AG04450 (cell line): Measurements from ENCODE around the gene MAN2B1. TPM values are rescaled to one million over a fixed set of nuclear protein-coding genes. Genes with fewer than 3 reads are reported as not detected.

Experiments
- CTCF ChIA-PET: fragments of 300-600, 350-600 bp; formaldehyde crosslinking; extraction: SDS; loops from one replicate; lab custom pipeline; 2022; ENCODE audit warnings: antibody characterized with exemption, inconsistent platforms; lab: Charles Lee
- POLR2A ChIA-PET: fragments of 350-600 bp; formaldehyde crosslinking; extraction: SDS; loops from one replicate; lab custom pipeline; 2021; ENCODE audit warnings: antibody characterized with exemption, inconsistent platforms; lab: Yijun Ruan, JAX
- DNase-seq: peaks from one replicate; pipeline ENCODE4 v3.0.0-alpha.2; 2011; ENCODE audit warnings: low read depth, low spot score
- H3K27ac ChIP-seq: one replicate; pipeline ENCODE4 v1.5.1; 2012; ENCODE audit warnings: low read depth, low read length, control low read depth
- H3K27me3 ChIP-seq: one replicate; pipeline ENCODE4 v1.6.0; 2012; ENCODE audit warnings: low read length; ENCODE audit not compliant: control insufficient read depth, insufficient read depth
- H3K4me3 ChIP-seq: 2 replicates; pipeline ENCODE4 v1.5.1; 2011; ENCODE audit warnings: mild to moderate bottlenecking, low read depth, low read length, control low read depth
- H3K9me3 ChIP-seq: 2 replicates; pipeline ENCODE4 v1.5.1; 2012; ENCODE audit warnings: low read length; ENCODE audit not compliant: control insufficient read depth, insufficient read depth
- CTCF ChIP-seq: IDR thresholded peaks from 2 replicates; pipeline ENCODE4 v1.5.1; 2011; ENCODE audit warnings: low read depth, low read length, control low read depth, inconsistent platforms
- polyA plus RNA-seq: library from polyadenylated mRNA; depleted of rRNA; stranded (reverse); fragments of >200 nt; gene quantifications from 2 replicates; pipeline ENCODE4 v1.2.3, GENCODE V29; 2011

The MAN2B1 gene
- polyA plus RNA-seq, 1 experiment = 30.9 TPM

- DNase-seq = no peak
- Histone ChIP-seq H3K9me3 (peaks cover 12% of the 10 kb centered on the region; the same call in 1 of the 2 replicates), H3K4me3 (no peak overlapping the region), H3K27me3 (no peaks in the 10 kb centered on the region), H3K27ac (no peak overlapping the region)
- ChIA-PET CTCF (interaction anchor here (0.9 kb wide), 1 partner anchor 14 kb away, joined by 3 read pairs; no protein-coding TSS in a partner anchor), POLR2A (interaction anchor here (0.5 kb wide), 1 partner anchor 43 kb away, joined by 3 read pairs; no protein-coding TSS in a partner anchor)
- 0 out of 2 replicates have a peak, but pooled peaks have one; percentile 1 for TF ChIP-seq CTCF
These were observed 8.6 kb downstream of the MAN2B1 start for GRCh38 chr19:12657966-12658365.

GRCh38 chr19:12656899-12657571 is 9.5 kb downstream of the MAN2B1 start:
- POLR2A ChIA-PET = no interaction called here
- no peak for TF ChIP-seq CTCF
- no peak for DNase-seq
- Histone ChIP-seq H3K9me3 (peaks cover 12% of the 10 kb centered on the region; the same call in 1 of the 2 replicates), H3K27me3 (no peaks in the 10 kb centered on the region), H3K4me3 (no peak overlapping the region), H3K27ac (no peak overlapping the region)
- CTCF ChIA-PET = no interaction called here

GRCh38 chr19:12655546-12655945 is 11.0 kb downstream of the MAN2B1 start:
- DNase-seq = no peak
- CTCF ChIA-PET = interaction anchor here (0.8 to 1.1 kb wide), 2 partner anchors 15 kb away, joined by 3 read pairs; no protein-coding TSS in a partner anchor
- TF ChIP-seq CTCF = no peak
- POLR2A ChIA-PET = interaction anchor here (0.8 kb wide), 1 partner anchor 44 kb away, joined by 4 read pairs; no protein-coding TSS in a partner anchor
- no peak overlapping the region for H3K4me3 ChIP-seq
- no peaks in the 10 kb centered on the region for H3K27me3 ChIP-seq
- no peak overlapping the region for H3K27ac ChIP-seq
- H3K9me3 ChIP-seq = peaks cover 12% of the 10 kb centered on the region; the same call in 1 of the 2 replicates

GRCh38 chr19:12652219-12652618 is 14.3 kb downstream of the MAN2B1 start:
- Histone ChIP-seq H3K9me3 (peaks cover 15% of the 10 kb centered on the region), H3K27ac (no peak overlapping the region), H3K4me3 (no peak overlapping the region), H3K27me3 (no peaks in the 10 kb centered on the region)
- ChIA-PET CTCF (no interaction called here), POLR2A (no interaction called here)
- no peak for TF ChIP-seq CTCF
- no peak for DNase-seq

GRCh38 chr19:12649941-12650340 is 16.6 kb downstream of the MAN2B1 start:
- CTCF ChIA-PET = interaction anchor here (0.6 to 1.4 kb wide), 2 partner anchors 10 to 22 kb away, joined by 3 to 4 read pairs; no protein-coding TSS in a partner anchor
- POLR2A ChIA-PET = interaction anchor here (0.5 to 0.7 kb wide), 3 partner anchors 28 to 278 kb away, joined by 3 to 7 read pairs (median 5); no protein-coding TSS in a partner anchor
- no peak for DNase-seq
- no peak overlapping the region for H3K4me3 ChIP-seq
- H3K27me3 ChIP-seq = no peaks in the 10 kb centered on the region
- TF ChIP-seq CTCF = no peak
- H3K9me3 ChIP-seq = peaks cover 14% of the 10 kb centered on the region
- H3K27ac ChIP-seq = no peak overlapping the region
